HEK293 (cell line): ENCODE measurements around the gene AMZ2.

Experiments
- BCL11A ChIP-seq: fragments of 450-650 bp; formaldehyde crosslinking; IDR thresholded peaks from 2 replicates; pipeline ENCODE4 v1.5.1; 2016; ENCODE audit warnings: low read depth, missing biosample characterization, missing genetic modification characterization
- GFI1B ChIP-seq: fragments of 450-650 bp; formaldehyde crosslinking; IDR thresholded peaks from 2 replicates; pipeline ENCODE4 v1.5.1; 2016; ENCODE audit warnings: missing biosample characterization, missing genetic modification characterization
- HOXA7 ChIP-seq: sonication (generic); formaldehyde crosslinking; IDR thresholded peaks from 2 replicates; pipeline ENCODE4 v1.8.1; 2022; ENCODE audit warnings: missing genetic modification reagents, borderline replicate concordance
- RBAK ChIP-seq: fragments of 450-650 bp; formaldehyde crosslinking; IDR thresholded peaks from 2 replicates; pipeline ENCODE4 v1.5.1; 2016; ENCODE audit warnings: missing biosample characterization, missing genetic modification characterization
- ZBTB1 ChIP-seq: fragments of 450-650 bp; formaldehyde crosslinking; IDR thresholded peaks from 2 replicates; pipeline ENCODE4 v1.5.1; 2016; ENCODE audit warnings: missing biosample characterization, missing genetic modification characterization
- ZNF311 ChIP-seq: fragments of 450-650 bp; formaldehyde crosslinking; IDR thresholded peaks from 2 replicates; pipeline ENCODE4 v1.5.1; 2017; ENCODE audit warnings: missing biosample characterization, missing genetic modification characterization, borderline replicate concordance
- ZNF600 ChIP-seq: fragments of 450-650 bp; formaldehyde crosslinking; IDR thresholded peaks from 2 replicates; pipeline ENCODE4 v1.5.1; 2016; ENCODE audit warnings: missing biosample characterization, missing genetic modification characterization
- ZNF624 ChIP-seq: fragments of 450-650 bp; formaldehyde crosslinking; IDR thresholded peaks from 2 replicates; pipeline ENCODE4 v1.5.1; 2017; ENCODE audit warnings: missing biosample characterization, missing genetic modification characterization
- ZNF76 ChIP-seq: fragments of 450-650 bp; formaldehyde crosslinking; IDR thresholded peaks from 2 replicates; pipeline ENCODE4; 2016; ENCODE audit warnings: low read depth, missing biosample characterization, missing genetic modification characterization, borderline replicate concordance
- ZNF768 ChIP-seq: fragments of 450-650 bp; formaldehyde crosslinking; IDR thresholded peaks from 2 replicates; pipeline ENCODE4 v1.5.1; 2018; ENCODE audit warnings: missing biosample characterization, mild to moderate bottlenecking, missing genetic modification characterization
- TF ChIP-seq, protein P1 (sequence below): fragments of 450-650 bp; formaldehyde crosslinking; IDR thresholded peaks from 2 replicates; pipeline ENCODE4 v1.5.1; 2016; ENCODE audit warnings: missing biosample characterization, missing genetic modification characterization
- TF ChIP-seq, protein P2 (sequence below): sonication (generic); formaldehyde crosslinking; IDR thresholded peaks from 2 replicates; pipeline ENCODE4 v1.8.1; 2022; ENCODE audit warnings: mild to moderate bottlenecking, moderate library complexity, missing genetic modification reagents

DNA sequence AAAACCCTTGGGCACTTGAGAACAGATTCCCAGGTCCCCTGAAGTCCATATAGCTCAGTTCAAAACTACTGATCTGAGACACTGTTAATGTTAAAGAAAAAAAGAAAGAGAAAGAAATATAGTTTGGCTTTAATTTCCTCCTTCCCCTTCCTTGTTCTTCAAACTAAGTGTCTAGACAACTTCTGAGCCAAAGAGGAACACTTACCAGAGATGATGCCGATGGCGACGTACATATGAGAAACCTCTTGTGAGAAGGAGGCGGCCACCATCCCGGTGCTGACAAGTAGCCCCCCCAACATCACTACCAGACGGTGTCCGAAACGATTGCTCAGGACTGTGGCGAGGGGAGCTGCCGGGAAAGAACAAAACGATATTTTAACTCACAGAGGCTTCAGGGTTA, 25.9 kb downstream of the AMZ2 start:
- TF ChIP-seq, protein P1, sequence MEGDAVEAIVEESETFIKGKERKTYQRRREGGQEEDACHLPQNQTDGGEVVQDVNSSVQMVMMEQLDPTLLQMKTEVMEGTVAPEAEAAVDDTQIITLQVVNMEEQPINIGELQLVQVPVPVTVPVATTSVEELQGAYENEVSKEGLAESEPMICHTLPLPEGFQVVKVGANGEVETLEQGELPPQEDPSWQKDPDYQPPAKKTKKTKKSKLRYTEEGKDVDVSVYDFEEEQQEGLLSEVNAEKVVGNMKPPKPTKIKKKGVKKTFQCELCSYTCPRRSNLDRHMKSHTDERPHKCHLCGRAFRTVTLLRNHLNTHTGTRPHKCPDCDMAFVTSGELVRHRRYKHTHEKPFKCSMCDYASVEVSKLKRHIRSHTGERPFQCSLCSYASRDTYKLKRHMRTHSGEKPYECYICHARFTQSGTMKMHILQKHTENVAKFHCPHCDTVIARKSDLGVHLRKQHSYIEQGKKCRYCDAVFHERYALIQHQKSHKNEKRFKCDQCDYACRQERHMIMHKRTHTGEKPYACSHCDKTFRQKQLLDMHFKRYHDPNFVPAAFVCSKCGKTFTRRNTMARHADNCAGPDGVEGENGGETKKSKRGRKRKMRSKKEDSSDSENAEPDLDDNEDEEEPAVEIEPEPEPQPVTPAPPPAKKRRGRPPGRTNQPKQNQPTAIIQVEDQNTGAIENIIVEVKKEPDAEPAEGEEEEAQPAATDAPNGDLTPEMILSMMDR (tag by site-specific recombination), result no peak
- TF ChIP-seq GFI1B (tag by site-specific recombination) (no peak), ZNF600 (tag by site-specific recombination) (no peak), ZBTB1 (tag by site-specific recombination) (no peak), BCL11A (no peak), RBAK (tag by site-specific recombination) (no peak), ZNF311 (tag by site-specific recombination) (no peak), HOXA7 (no peak), ZNF768 (tag by site-specific recombination) (no peak), ZNF624 (tag by site-specific recombination) (no peak), ZNF76 (no peak)
- TF ChIP-seq, protein P2, sequence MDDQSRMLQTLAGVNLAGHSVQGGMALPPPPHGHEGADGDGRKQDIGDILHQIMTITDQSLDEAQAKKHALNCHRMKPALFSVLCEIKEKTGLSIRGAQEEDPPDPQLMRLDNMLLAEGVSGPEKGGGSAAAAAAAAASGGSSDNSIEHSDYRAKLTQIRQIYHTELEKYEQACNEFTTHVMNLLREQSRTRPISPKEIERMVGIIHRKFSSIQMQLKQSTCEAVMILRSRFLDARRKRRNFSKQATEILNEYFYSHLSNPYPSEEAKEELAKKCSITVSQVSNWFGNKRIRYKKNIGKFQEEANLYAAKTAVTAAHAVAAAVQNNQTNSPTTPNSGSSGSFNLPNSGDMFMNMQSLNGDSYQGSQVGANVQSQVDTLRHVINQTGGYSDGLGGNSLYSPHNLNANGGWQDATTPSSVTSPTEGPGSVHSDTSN (CRISPR knock-in tag), result no peak
